Measurements from ENCODE around the gene PDXP.

PDXP gene

DNA sequence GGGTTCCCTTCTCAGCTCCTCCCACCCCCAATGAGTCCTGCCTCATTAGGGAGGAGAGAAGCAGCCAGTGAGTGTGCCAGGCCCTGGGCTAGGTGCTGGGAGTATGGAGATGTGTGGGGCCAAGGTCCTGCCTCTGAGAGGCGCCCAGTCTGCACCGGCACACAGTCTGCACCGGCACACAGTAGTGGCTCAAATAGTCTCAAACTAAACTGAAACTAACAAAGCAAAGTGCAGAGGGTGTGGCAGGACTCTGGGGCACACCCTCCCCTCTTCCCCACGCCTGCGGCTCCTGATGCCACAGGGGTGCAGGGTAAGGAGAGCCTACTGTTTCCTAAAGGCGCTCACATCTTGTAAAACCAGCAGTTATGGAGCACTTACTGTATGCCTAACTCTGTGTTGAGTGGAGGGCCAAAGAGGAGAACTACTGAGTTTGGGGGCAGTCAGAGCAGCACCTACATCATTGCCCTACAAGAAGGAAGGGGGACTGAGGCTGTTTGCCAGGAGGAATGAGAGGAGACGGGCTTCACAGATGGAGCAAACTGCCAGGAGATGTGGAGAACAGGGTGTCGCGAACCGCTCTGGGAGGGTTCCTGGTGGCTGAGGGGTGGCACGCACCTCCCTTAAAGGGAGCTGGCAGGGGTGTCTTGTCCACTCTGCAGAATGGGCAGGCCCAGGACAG lies 20.0 kb upstream of the PDXP start:
- H3K4me1 ChIP-seq (ENCODE audit: insufficient read depth, low read length): peaks cover 34% of the 10 kb centered on the region
- WGBS: 80% methylated on average over 11 of the region's 11 CpGs
- H3K27me3 ChIP-seq (ENCODE audit: insufficient read depth, low read length): no peaks in the 10 kb centered on the region
- H3K27ac ChIP-seq (ENCODE audit: low read depth, low read length): peak overlapping the region; percentile 63; the same call in 1 of the 2 replicates
- peaks cover 18% of the 10 kb centered on the region for H3K36me3 ChIP-seq (ENCODE audit: insufficient read depth, low read length)
- no peak overlapping the region for H3K9ac ChIP-seq (ENCODE audit: low read depth, low read length)
- H3K4me3 ChIP-seq (ENCODE audit: low read length): peak overlapping the region; percentile 64
- no peaks in the 10 kb centered on the region for H3K9me3 ChIP-seq (ENCODE audit: insufficient read depth, low read depth, low read length)

DNA sequence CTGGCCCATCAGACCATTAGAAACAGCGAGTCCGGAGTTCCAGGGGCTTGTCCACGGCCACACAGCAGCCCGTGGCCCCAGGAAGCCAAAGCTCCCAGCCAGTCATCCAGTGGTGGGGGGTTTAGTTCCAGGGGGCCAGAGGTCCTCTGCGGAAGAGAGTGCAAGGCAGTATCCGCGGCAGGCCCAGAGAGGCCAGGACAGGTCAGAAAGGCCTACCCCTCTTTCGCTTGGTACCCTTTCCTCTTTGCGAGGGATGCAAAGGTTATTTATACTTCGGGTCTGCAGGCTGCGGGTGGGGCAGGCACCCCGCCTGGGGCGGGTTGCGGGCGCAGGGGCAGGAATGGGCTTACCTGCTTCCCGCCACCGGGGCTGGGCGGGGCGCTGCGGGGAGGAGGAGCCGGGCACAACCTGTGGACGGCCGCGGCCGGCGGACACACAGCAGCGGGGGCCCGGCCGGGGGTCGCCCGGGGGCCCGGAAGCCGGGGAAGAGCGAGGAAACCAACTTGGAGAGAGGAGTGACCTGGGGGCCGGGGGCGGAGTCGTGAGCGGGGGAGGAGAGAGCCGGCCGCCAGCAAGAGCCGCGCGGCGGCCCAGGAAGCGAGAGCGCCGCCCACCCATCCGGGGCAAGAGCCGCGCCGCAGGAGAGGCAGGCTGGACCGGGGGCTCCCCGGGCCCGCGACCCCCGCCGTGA lies 19.3 kb upstream of the PDXP start, which contains the start of gene SH3BP1:
Gene SH3BP1 (plus strand): TSS at position 600 of the 691 bp plus-strand sequence. CDS start 119 bp downstream, outside the sequence.
- H3K36me3 ChIP-seq (ENCODE audit: insufficient read depth, low read length): peaks cover 22% of the 10 kb centered on the region
- peak within 1 kb of the TSS; percentile 42 for H3K9ac ChIP-seq (ENCODE audit: low read depth, low read length)
- WGBS: 5% methylated on average over 57 of the region's 57 CpGs
- H3K9me3 ChIP-seq (ENCODE audit: insufficient read depth, low read depth, low read length): no peaks in the 10 kb centered on the region
- H3K27ac ChIP-seq (ENCODE audit: low read depth, low read length): peak within 1 kb of the TSS; percentile 71; the same call in 1 of the 2 replicates
- H3K4me3 ChIP-seq (ENCODE audit: low read length): peak within 1 kb of the TSS; percentile 64
- H3K27me3 ChIP-seq (ENCODE audit: insufficient read depth, low read length): no peaks in the 10 kb centered on the region
- H3K4me1 ChIP-seq (ENCODE audit: insufficient read depth, low read length): peaks cover 28% of the 10 kb centered on the region

DNA sequence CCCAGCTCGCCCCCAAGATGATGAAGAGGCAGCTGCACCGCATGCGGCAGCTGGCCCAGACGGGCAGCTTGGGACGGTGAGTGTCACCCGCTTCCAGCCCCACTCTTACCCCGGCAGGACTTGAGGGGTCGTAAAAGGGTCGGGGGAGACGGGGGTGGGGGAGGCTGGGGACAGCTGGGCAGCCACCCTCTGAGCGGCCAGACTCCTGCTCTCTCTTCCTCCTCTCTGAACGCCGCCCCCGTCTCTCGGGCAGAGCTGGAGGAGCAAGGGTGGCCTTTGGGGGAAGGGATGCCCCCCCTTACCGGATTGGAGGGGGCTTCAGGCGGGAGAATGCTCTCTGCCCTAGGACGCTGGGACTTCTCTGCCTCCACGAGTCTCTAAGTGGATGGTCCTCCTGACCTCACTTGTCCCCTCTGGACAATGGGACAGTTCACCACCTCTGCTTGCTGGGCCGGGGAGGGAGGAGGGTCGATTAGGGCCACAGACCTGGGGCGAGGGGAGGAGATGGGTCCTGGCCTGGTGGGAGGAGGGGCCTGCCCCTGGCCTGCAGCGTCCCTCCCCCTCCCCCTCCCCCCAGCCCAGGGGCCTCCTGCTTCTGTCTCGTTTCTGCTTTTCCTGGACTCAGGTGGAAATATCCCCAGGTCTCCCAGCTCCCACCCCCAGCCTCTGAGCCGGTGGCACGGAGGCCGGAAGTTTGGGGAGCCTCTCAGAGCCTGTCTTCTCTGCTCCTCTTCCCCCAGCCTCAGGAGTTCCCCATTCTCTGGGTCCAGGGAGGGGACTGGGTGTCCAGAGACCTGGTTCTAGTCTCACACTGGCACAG lies 18.5 kb upstream of the PDXP start:
- 4% methylated on average over 19 of the region's 27 CpGs for WGBS
- Histone ChIP-seq H3K27me3 (ENCODE audit: insufficient read depth, low read length) (no peaks in the 10 kb centered on the region), H3K27ac (ENCODE audit: low read depth, low read length) (peak overlapping the region; percentile 71; the same call in 1 of the 2 replicates), H3K4me3 (ENCODE audit: low read length) (peak overlapping the region; percentile 64), H3K4me1 (ENCODE audit: insufficient read depth, low read length) (peaks cover 23% of the 10 kb centered on the region), H3K9me3 (ENCODE audit: insufficient read depth, low read depth, low read length) (no peaks in the 10 kb centered on the region), H3K9ac (ENCODE audit: low read depth, low read length) (peak overlapping the region; percentile 42), H3K36me3 (ENCODE audit: insufficient read depth, low read length) (peaks cover 29% of the 10 kb centered on the region)

DNA sequence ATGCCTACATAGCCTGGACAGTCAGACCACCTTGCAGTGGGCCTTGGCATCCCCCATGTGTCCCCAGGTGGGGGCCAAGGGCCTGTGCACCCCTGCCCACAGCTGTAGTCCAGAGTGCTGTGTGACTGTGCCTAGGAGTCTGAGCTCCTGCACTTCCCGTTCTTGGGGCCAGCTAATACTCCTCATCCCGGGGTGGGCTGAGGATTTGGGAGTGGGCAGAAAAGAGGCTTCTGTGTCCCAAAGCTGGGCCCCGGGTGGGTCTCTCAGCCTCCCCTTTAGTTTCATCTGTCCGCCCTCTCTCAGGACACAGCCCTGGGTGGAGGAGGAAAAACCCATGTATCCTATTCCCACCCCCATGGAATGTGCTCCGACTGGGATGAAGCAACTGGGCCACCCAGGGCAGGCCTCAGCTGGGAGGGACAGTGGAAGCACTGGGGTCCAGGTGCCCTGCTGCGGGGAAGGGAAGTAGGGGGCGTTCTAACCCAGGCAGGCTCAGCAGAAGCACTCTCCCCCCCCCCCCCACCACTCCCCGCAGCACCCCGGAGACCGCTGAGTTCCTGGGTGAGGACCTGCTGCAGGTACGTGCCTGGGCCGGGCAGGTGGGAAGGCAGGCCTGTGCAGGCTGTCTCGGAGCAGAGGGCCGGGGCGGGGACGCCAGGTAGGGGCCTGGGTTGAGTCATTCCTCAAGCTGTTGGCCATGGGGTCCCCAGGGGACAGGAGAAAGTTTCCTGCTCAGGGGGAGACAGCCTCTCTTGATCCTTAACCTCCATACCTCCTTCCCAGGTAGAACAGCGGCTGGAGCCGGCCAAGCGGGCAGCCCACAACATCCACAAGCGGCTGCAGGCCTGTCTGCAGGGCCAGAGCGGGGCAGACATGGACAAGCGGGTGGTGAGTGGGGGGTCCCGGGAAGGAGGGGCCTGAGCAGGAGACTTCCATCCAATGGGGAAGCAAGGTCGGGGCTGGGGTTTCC lies 17.6 kb upstream of the PDXP start:
- Histone ChIP-seq H3K27ac (ENCODE audit: low read depth, low read length) (no peak overlapping the region), H3K27me3 (ENCODE audit: insufficient read depth, low read length) (no peaks in the 10 kb centered on the region), H3K9me3 (ENCODE audit: insufficient read depth, low read depth, low read length) (no peaks in the 10 kb centered on the region), H3K4me1 (ENCODE audit: insufficient read depth, low read length) (peaks cover 23% of the 10 kb centered on the region), H3K9ac (ENCODE audit: low read depth, low read length) (peak overlapping the region; percentile 16; the same call in 1 of the 2 replicates), H3K36me3 (ENCODE audit: insufficient read depth, low read length) (peaks cover 37% of the 10 kb centered on the region), H3K4me3 (ENCODE audit: low read length) (peak overlapping the region; percentile 64)
- WGBS: 76% methylated on average over 23 of the region's 24 CpGs

DNA sequence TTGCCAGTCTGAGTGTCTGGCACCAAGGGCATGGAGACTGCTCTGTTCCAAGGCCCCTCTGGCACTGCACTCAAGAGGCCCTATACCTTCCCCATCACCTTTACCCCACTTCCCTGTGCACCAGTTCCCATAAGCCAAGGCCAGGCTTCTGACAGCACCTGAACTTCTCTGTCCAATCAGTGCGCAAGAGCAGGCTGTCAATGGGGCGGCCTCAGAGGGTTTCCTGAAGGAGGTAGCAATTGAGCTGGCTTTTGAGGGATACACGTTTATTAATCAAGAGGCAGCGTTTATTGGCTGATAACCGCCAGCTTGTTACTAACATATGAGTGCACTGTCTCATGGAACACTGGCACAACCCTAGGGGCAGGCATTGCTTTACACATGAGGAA lies 17.0 kb upstream of the PDXP start:
- Histone ChIP-seq H3K9me3 (ENCODE audit: insufficient read depth, low read depth, low read length) (no peaks in the 10 kb centered on the region), H3K27me3 (ENCODE audit: insufficient read depth, low read length) (no peaks in the 10 kb centered on the region), H3K36me3 (ENCODE audit: insufficient read depth, low read length) (peaks cover 40% of the 10 kb centered on the region), H3K9ac (ENCODE audit: low read depth, low read length) (no peak overlapping the region), H3K4me1 (ENCODE audit: insufficient read depth, low read length) (peaks cover 18% of the 10 kb centered on the region), H3K4me3 (ENCODE audit: low read length) (no peak overlapping the region), H3K27ac (ENCODE audit: low read depth, low read length) (no peak overlapping the region)
- 94% methylated on average over 5 of the region's 5 CpGs for WGBS

DNA sequence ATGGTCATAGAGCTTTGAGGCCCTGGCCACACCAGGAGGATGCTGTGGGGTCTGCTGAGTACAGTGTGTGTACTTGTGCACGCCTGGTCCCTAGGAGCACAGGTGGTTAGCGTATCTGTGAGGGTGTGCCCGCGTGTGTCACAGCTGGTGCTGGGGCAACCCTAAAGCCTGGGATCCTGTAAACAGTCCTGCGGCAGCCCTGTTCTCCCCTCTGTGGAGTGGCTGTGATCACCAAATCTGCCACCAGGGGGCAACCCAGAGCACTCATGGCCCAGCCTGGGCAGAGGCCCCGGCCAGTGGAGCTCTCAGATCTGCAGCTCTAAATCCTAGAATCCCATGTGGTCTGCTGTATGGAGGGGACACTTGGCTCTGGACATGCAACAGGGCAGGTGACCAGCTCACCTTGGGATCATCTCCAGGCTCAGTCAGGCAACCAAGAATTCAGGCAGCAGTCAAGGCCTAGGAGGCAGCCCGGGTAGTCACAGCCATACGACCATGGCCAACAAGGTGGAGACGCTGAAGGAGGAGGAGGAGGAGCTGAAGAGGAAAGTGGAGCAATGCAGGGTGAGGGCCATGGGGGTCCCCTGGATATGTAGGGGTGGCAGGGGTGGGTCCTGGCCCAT lies 15.2 kb upstream of the PDXP start:
- 65% methylated on average over 9 of the region's 9 CpGs for WGBS
- H3K36me3 ChIP-seq (ENCODE audit: insufficient read depth, low read length): peaks cover 54% of the 10 kb centered on the region
- no peak overlapping the region for H3K4me3 ChIP-seq (ENCODE audit: low read length)
- H3K27ac ChIP-seq (ENCODE audit: low read depth, low read length): no peak overlapping the region
- peaks cover 14% of the 10 kb centered on the region for H3K4me1 ChIP-seq (ENCODE audit: insufficient read depth, low read length)
- H3K9me3 ChIP-seq (ENCODE audit: insufficient read depth, low read depth, low read length): no peaks in the 10 kb centered on the region
- no peak overlapping the region for H3K9ac ChIP-seq (ENCODE audit: low read depth, low read length)
- no peaks in the 10 kb centered on the region for H3K27me3 ChIP-seq (ENCODE audit: insufficient read depth, low read length)

DNA sequence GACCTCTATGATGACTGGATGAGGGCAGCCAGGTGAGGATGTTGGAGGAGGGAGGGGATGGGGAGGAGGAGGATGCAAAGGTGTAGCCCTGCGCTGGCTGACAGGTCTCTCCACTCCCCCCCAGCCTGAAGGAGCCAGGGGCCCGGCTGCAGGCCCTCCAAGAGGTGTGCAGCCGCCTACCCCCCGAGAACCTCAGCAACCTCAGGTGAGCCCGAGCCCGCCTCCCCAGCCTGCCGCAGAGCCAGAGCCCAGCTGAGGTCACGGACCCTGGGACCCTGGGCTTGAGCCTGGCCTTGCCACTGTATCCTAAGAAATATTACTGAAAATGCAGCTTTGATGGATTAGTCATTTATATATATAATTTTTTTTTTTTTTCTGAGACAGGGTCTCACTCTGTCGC lies 11.2 kb upstream of the PDXP start:
- Histone ChIP-seq H3K27me3 (ENCODE audit: insufficient read depth, low read length) (no peaks in the 10 kb centered on the region), H3K4me3 (ENCODE audit: low read length) (no peak overlapping the region), H3K4me1 (ENCODE audit: insufficient read depth, low read length) (no peaks in the 10 kb centered on the region), H3K36me3 (ENCODE audit: insufficient read depth, low read length) (peaks cover 80% of the 10 kb centered on the region), H3K27ac (ENCODE audit: low read depth, low read length) (no peak overlapping the region), H3K9me3 (ENCODE audit: insufficient read depth, low read depth, low read length) (no peaks in the 10 kb centered on the region), H3K9ac (ENCODE audit: low read depth, low read length) (no peak overlapping the region)
- WGBS: 92% methylated on average over 9 of the region's 9 CpGs

DNA sequence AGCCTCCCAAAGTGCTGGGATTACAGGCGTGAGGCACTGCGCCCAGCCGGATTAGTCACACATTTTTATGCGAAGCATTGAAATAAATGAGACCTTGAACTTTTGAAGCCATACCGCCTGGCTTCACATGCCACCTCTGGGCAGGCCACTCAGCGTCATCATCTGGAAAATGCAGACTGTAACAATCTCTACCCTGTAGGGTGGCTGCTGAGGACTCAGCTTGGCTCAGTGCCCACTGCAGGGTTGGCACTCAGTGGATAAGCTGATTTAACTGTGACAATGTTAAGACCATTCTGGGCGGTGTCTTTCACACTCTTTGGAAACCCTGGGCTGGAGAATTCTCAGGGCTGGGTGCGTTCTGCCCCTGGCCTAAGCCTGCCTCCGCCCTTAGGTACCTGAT lies 10.6 kb upstream of the PDXP start:
- H3K9me3 ChIP-seq (ENCODE audit: insufficient read depth, low read depth, low read length): no peaks in the 10 kb centered on the region
- no peak overlapping the region for H3K27ac ChIP-seq (ENCODE audit: low read depth, low read length)
- H3K27me3 ChIP-seq (ENCODE audit: insufficient read depth, low read length): no peaks in the 10 kb centered on the region
- 95% methylated on average over 9 of the region's 9 CpGs for WGBS
- H3K4me1 ChIP-seq (ENCODE audit: insufficient read depth, low read length): no peaks in the 10 kb centered on the region
- H3K4me3 ChIP-seq (ENCODE audit: low read length): no peak overlapping the region
- no peak overlapping the region for H3K9ac ChIP-seq (ENCODE audit: low read depth, low read length)
- H3K36me3 ChIP-seq (ENCODE audit: insufficient read depth, low read length): peaks cover 79% of the 10 kb centered on the region

DNA sequence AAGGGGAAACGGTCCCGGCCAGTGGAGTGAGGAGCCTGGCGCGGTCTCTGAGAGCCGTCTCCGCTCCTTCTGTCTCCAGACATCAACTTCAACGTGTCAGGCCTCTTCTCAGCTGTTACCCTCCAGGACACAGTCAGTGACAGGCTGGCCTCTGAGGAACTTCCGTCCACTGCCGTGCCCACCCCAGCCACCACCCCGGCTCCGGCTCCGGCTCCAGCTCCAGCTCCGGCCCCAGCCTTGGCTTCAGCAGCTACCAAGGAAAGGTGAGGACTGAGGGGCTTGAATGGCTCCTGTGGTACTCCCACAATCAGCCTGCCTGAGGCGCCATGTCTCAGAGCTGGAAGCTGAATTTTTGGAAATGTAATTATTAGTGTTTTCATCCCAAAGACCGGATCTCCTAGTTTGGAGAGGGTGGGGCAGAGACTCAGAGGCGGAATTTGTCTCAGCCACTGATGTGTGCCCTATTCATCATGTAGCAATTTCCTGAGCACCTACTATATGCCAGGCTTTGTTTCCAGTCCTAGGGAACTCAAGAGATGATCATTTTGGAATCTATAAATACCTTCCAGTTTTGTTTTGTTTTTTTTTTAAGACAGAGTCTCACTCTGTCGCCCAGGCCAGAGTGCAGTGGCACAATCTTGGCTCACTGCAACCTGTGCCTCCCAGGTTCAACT lies 7.9 kb upstream of the PDXP start:
- no peak overlapping the region for H3K9ac ChIP-seq (ENCODE audit: low read depth, low read length)
- H3K9me3 ChIP-seq (ENCODE audit: insufficient read depth, low read depth, low read length): no peaks in the 10 kb centered on the region
- WGBS: 97% methylated on average over 17 of the region's 17 CpGs
- peaks cover 64% of the 10 kb centered on the region for H3K36me3 ChIP-seq (ENCODE audit: insufficient read depth, low read length)
- no peaks in the 10 kb centered on the region for H3K4me1 ChIP-seq (ENCODE audit: insufficient read depth, low read length)
- H3K27me3 ChIP-seq (ENCODE audit: insufficient read depth, low read length): no peaks in the 10 kb centered on the region
- H3K4me3 ChIP-seq (ENCODE audit: low read length): no peak overlapping the region
- H3K27ac ChIP-seq (ENCODE audit: low read depth, low read length): no peak overlapping the region

Data from HUES64 (cell line).